T-helper 17 cell (primary cell): ENCODE measurements around the gene C4orf50. TPM values are rescaled to one million over a fixed set of nuclear protein-coding genes. Genes with fewer than 3 reads are reported as not detected.

Experiments
- ATAC-seq: fragments of 150-1000 bp; cut with Tn5 transposase; 2 replicates; pipeline ENCODE4 v1.10.0; 2021; ENCODE audit warnings: mild to moderate bottlenecking, moderate library complexity
- DNase-seq, 3 donors: peaks; one replicate each; pipeline versions ENCODE4 v3.0.0 to v3.0.0-alpha.2; 2020 to 2021
- H3K9me3 ChIP-seq: one replicate; pipeline ENCODE4 v1.7.0; 2013; ENCODE audit warnings: low read length, mild to moderate bottlenecking; ENCODE audit not compliant: control insufficient read depth, poor library complexity, severe bottlenecking
- H3K27ac Mint-ChIP-seq: one replicate; pipeline ENCODE4 v1.8.0; 2022; ENCODE audit warnings: mild to moderate bottlenecking, moderate library complexity, mixed read lengths
- H3K27me3 Mint-ChIP-seq: one replicate; pipeline ENCODE4 v1.8.0; 2022; ENCODE audit warnings: mixed read lengths
- H3K36me3 Mint-ChIP-seq: one replicate; pipeline ENCODE4 v1.8.0; 2022; ENCODE audit warnings: low read depth, mixed read lengths
- H3K4me1 Mint-ChIP-seq: one replicate; pipeline ENCODE4 v1.8.0; 2022; ENCODE audit warnings: mild to moderate bottlenecking, mixed read lengths
- H3K4me3 Mint-ChIP-seq: one replicate; pipeline ENCODE4 v1.8.0; 2022; ENCODE audit warnings: mild to moderate bottlenecking, moderate library complexity, mixed read lengths
- total RNA-seq, 4 donors: library from RNA in 2 of 4; stranded (reverse) in 2 of 4; gene quantifications; one replicate each; pipeline ENCODE4 v1.2.3 and lab custom pipeline; 2022 to 2026

Gene C4orf50
- total RNA-seq, 2 donors from 2014 or later: 0.87 to 2.3 TPM

DNA sequence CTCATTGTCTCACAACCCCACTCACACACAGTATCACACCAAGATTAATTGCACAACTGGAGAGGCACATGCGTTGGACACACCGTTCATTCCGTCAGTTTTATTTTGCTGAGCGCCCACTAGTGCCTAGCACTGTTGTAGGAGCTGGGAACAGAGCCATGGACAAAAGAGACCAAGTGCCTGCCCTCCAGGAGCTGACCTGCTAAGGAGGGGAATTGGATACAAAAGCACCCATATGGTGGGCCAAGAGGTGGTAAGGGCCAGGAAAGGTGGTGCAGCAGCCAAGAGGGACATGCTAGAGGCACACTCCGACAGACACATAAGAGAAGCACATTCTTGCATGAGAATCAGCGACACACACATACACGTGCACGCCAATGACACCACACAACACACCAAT lies 124.6 kb downstream of the C4orf50 start:
- DNase-seq: no peak
- no peak overlapping the region for H3K4me3 Mint-ChIP-seq
- peaks cover 5% of the 10 kb centered on the region for H3K4me1 Mint-ChIP-seq
- H3K27ac Mint-ChIP-seq: no peak overlapping the region
- peaks cover 4% of the 10 kb centered on the region for H3K36me3 Mint-ChIP-seq
- peaks cover 4% of the 10 kb centered on the region for H3K9me3 ChIP-seq
- no peak for ATAC-seq
- H3K27me3 Mint-ChIP-seq: peaks cover 59% of the 10 kb centered on the region

GRCh38 chr4:5893004-5893580 lies 125.1 kb downstream of the C4orf50 start, which contains the start of gene CRMP1:
Gene CRMP1, minus strand, starts transcription at chr4:5893086. Its CDS starts 117 bp downstream, at chr4:5892969.
- Mint-ChIP-seq H3K27ac (no peak within 1 kb of the TSS), H3K27me3 (peaks cover 54% of the 10 kb centered on the region), H3K36me3 (peaks cover 4% of the 10 kb centered on the region), H3K4me3 (no peak within 1 kb of the TSS), H3K4me1 (peaks cover 5% of the 10 kb centered on the region)
- H3K9me3 ChIP-seq: peaks cover 4% of the 10 kb centered on the region
- DNase-seq (no peak), ATAC-seq (no peak)

DNA sequence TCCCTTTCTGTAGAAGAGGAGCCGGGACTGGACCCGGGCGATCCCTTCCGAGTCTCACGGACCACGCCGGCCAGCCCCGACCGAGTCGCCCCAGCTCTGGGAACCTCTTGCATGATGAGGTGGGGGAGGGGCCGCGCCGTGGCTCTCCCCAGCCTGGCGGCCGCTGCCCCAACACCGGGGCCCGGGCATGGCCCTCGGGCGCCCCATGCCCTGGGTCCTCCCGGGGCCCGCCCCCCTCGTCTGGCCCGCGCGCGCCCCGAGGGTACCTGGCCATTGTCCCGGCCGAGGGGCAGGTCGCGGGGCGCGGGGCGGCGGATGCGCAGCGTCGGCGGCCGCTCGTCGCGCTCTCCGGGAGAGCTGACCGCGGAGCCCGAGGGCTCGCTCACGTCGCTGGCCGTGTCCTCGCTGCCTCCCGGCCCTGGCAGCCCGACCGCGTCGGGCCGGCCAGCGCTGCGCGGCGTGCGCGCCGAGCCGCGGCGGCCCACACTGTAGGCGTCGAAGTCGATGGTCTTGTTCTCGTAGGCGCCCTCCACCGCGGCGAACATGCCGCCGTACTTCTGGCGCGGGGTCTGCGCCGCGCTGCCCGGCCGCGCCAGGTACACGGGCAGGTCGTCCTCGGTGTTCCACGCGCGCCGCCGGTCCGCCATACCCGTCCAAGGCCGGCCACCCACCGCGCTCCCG lies 125.8 kb downstream of the C4orf50 start:
- H3K36me3 Mint-ChIP-seq: peaks cover 4% of the 10 kb centered on the region
- H3K27me3 Mint-ChIP-seq: peaks cover 53% of the 10 kb centered on the region

GRCh38 chr4:5891563-5892322 lies 126.5 kb downstream of the C4orf50 start:
- H3K9me3 ChIP-seq: peaks cover 4% of the 10 kb centered on the region
- no peak overlapping the region for H3K4me3 Mint-ChIP-seq
- DNase-seq (no peak), ATAC-seq (no peak)
- H3K27me3 Mint-ChIP-seq: peaks cover 59% of the 10 kb centered on the region
- no peak overlapping the region for H3K27ac Mint-ChIP-seq
- peaks cover 4% of the 10 kb centered on the region for H3K36me3 Mint-ChIP-seq
- H3K4me1 Mint-ChIP-seq: peaks cover 8% of the 10 kb centered on the region

More for the DNA sequence above, 125.8 kb downstream of the C4orf50 start:
- ATAC-seq (no peak), DNase-seq (no peak)
- Mint-ChIP-seq H3K4me1 (peaks cover 6% of the 10 kb centered on the region), H3K4me3 (no peak overlapping the region), H3K27ac (no peak overlapping the region)
- H3K9me3 ChIP-seq: peaks cover 4% of the 10 kb centered on the region

- peaks cover 8% of the 10 kb centered on the region for H3K36me3 Mint-ChIP-seq
- no peak for DNase-seq
- no peak overlapping the region for H3K27ac Mint-ChIP-seq
- no peak overlapping the region for H3K4me3 Mint-ChIP-seq
- no peak for ATAC-seq
- H3K27me3 Mint-ChIP-seq: peaks cover 65% of the 10 kb centered on the region
- peaks cover 8% of the 10 kb centered on the region for H3K4me1 Mint-ChIP-seq
- H3K9me3 ChIP-seq: peaks cover 4% of the 10 kb centered on the region
Measured at GRCh38 chr4:5890063-5890727, 128.0 kb downstream of the C4orf50 start.

DNA sequence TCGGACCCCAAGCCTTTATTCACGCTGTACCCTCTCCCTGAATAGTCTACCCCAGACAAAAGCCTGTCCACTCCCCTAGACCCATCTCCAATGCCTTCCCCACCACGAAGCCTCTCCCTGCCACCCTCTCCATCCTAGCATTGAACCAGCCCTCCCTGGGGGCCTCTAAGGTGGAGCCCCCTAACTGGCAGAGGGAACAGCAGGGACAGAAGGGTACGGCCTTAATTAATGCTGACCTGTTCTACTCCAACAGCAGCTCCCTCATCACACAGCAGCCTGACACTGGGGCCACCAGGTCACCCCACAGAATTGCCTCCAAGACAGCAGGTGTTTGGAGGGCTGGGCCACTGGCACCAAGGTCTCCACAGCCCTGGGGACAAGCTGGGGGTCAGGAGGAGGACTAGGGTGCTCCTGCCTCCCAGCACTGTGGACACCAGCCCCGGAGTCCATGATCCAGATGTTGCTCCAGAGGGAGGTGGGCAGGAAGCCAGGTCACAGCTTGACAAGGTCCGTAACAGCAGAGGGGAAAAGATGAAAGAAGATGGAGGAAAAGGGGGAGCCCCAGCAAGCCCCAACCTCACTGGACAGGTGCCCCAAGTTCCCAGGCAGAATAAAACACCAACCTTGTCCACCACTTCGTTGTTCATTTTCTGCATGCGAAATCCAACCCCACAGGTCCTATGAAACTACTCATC lies 129.1 kb downstream of the C4orf50 start:
- Mint-ChIP-seq H3K27me3 (peaks cover 69% of the 10 kb centered on the region), H3K36me3 (peaks cover 8% of the 10 kb centered on the region), H3K4me1 (peaks cover 8% of the 10 kb centered on the region), H3K4me3 (peak overlapping the region; percentile 59), H3K27ac (no peak overlapping the region)
- ATAC-seq (no peak), DNase-seq (no peak)
- peaks cover 4% of the 10 kb centered on the region for H3K9me3 ChIP-seq

- peaks cover 8% of the 10 kb centered on the region for H3K4me1 Mint-ChIP-seq
- peaks cover 8% of the 10 kb centered on the region for H3K36me3 Mint-ChIP-seq
- peaks cover 62% of the 10 kb centered on the region for H3K27me3 Mint-ChIP-seq
- peaks cover 4% of the 10 kb centered on the region for H3K9me3 ChIP-seq
- no peak overlapping the region for H3K27ac Mint-ChIP-seq
- DNase-seq (no peak), ATAC-seq (no peak)
- peak overlapping the region; percentile 59 for H3K4me3 Mint-ChIP-seq
Measured at GRCh38 chr4:5888222-5889001, 129.8 kb downstream of the C4orf50 start.

GRCh38 chr4:5887361-5888221 lies 130.6 kb downstream of the C4orf50 start:
- DNase-seq: no peak
- H3K4me3 Mint-ChIP-seq: peak overlapping the region; percentile 7
- H3K36me3 Mint-ChIP-seq: peaks cover 6% of the 10 kb centered on the region
- peaks cover 8% of the 10 kb centered on the region for H3K4me1 Mint-ChIP-seq
- peaks cover 4% of the 10 kb centered on the region for H3K9me3 ChIP-seq
- H3K27me3 Mint-ChIP-seq: peaks cover 61% of the 10 kb centered on the region
- ATAC-seq: no peak
- no peak overlapping the region for H3K27ac Mint-ChIP-seq

GRCh38 chr4:5887011-5887360 lies 131.2 kb downstream of the C4orf50 start:
- H3K27ac Mint-ChIP-seq: no peak overlapping the region
- peaks cover 8% of the 10 kb centered on the region for H3K4me1 Mint-ChIP-seq
- peak overlapping the region; percentile 19 for H3K4me3 Mint-ChIP-seq
- peaks cover 4% of the 10 kb centered on the region for H3K9me3 ChIP-seq
- ATAC-seq (no peak), DNase-seq (no peak)
- H3K27me3 Mint-ChIP-seq: peaks cover 60% of the 10 kb centered on the region
- H3K36me3 Mint-ChIP-seq: peaks cover 6% of the 10 kb centered on the region

DNA sequence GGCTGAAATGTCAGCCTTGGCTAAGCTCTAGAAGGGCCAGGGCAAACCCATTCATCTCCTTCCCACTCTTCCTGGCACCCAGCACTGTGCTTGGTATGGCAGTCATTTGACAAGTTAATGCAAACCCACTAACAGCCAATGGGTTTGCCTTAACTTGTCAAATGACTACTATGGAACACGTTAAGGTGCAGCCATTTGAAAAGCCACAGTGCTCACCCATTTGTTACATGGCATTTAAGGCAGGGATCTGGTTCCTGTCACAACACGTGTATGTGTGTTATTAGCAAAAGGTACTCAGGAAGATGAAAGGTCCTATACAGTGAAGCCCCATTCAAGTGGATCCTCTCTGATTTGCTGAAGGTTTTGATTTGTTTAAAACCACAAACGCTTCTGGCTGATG lies 132.5 kb downstream of the C4orf50 start:
- Mint-ChIP-seq H3K27me3 (peaks cover 55% of the 10 kb centered on the region), H3K27ac (no peak overlapping the region), H3K4me3 (no peak overlapping the region), H3K4me1 (peaks cover 8% of the 10 kb centered on the region), H3K36me3 (peaks cover 8% of the 10 kb centered on the region)
- H3K9me3 ChIP-seq: peaks cover 3% of the 10 kb centered on the region
- no peak for ATAC-seq
- no peak for DNase-seq

DNA sequence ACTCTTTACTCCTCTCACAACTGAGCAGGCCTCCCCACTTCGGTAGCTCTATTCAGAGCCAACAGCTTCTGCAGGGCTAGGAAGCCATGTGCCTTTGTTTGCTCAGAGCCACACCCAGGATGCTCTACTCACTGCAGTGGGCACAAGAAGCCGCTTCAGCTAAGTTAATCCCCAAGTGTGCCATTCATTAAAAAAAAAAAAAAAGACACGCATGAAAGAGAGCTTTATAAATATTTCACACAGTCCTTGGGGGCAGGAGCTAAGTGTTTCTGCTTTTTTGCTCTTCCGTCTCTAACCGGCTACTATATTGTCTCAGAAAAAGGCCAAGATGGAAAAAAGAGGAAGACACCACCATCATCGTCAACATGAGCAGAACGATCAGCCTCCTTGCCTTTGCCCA lies 133.4 kb downstream of the C4orf50 start:
- peaks cover 51% of the 10 kb centered on the region for H3K27me3 Mint-ChIP-seq
- no peaks in the 10 kb centered on the region for H3K9me3 ChIP-seq
- no peak overlapping the region for H3K4me3 Mint-ChIP-seq
- DNase-seq (no peak), ATAC-seq (no peak)
- no peak overlapping the region for H3K27ac Mint-ChIP-seq
- peaks cover 6% of the 10 kb centered on the region for H3K4me1 Mint-ChIP-seq
- H3K36me3 Mint-ChIP-seq: peaks cover 8% of the 10 kb centered on the region
